Measurements from ENCODE around the gene OTUD7B. TPM values are rescaled to one million over a fixed set of nuclear protein-coding genes. Genes with fewer than 3 reads are reported as not detected.

Gene OTUD7B
- total and polyA plus RNA-seq, 9 of the 15 experiments (the other 6 are each of a cell fraction or from before 2014, with no cell fraction given): 0.96 to 18.8 (median 7.4) TPM

DNA sequence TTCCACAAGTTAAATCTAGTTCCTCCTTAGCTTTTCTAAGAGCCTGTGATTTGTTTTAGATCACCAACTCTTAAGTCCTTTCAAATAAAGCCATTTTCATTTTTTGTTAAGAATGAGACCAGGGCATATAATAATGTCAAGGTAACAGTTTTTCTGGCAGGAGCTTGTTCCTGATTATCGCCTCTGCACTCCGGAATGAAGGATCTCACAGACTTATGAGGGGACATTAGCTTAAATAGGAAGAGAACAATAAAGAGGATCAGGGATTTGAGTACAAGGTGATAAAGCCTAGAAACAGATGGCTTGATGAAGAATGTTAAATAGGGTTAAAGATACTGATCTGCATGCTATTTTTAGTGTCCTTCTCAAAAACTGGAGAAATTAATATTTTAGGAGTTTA lies 13.6 kb upstream of the OTUD7B start (continued):
- TF ChIP-seq, protein P1, sequence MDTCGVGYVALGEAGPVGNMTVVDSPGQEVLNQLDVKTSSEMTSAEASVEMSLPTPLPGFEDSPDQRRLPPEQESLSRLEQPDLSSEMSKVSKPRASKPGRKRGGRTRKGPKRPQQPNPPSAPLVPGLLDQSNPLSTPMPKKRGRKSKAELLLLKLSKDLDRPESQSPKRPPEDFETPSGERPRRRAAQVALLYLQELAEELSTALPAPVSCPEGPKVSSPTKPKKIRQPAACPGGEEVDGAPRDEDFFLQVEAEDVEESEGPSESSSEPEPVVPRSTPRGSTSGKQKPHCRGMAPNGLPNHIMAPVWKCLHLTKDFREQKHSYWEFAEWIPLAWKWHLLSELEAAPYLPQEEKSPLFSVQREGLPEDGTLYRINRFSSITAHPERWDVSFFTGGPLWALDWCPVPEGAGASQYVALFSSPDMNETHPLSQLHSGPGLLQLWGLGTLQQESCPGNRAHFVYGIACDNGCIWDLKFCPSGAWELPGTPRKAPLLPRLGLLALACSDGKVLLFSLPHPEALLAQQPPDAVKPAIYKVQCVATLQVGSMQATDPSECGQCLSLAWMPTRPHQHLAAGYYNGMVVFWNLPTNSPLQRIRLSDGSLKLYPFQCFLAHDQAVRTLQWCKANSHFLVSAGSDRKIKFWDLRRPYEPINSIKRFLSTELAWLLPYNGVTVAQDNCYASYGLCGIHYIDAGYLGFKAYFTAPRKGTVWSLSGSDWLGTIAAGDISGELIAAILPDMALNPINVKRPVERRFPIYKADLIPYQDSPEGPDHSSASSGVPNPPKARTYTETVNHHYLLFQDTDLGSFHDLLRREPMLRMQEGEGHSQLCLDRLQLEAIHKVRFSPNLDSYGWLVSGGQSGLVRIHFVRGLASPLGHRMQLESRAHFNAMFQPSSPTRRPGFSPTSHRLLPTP (IDR thresholded peaks at IDR 0.05; ENCODE audit: borderline replicate concordance, extremely low read depth, insufficient read length): no peak

DNA sequence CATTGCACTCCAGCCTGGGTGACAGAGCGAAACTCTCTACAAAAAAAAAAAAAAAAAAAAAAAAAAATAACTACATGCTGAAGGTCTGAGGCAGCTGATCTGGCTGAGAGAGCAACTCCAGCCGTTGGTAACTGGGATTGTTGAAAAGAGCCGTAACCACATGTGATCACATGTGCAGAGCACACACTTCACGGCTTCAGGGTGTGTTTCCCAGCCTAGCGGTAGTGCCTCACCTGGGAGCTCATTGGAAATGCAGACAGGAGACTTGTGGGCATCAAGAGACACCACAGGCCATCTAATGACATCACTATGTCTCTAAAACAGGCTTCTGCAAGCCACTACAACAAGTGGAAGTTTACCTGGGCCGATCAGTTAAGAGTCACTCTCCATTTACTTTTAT lies 11.8 kb upstream of the OTUD7B start:
- 43% methylated on average over 5 of the region's 6 CpGs for WGBS (ENCODE audit: insufficient coverage, low coverage, missing lambda C conversion rate)
- no peak overlapping the region for H3K4me3 ChIP-seq
- no TSS peak for BruUV-seq (replicated peaks)
- H3K79me2 ChIP-seq (ENCODE audit: control insufficient read depth, insufficient read depth, low read length): no peaks in the 10 kb centered on the region
- no peaks in the 10 kb centered on the region for H4K20me1 ChIP-seq (replicated peaks; ENCODE audit: control insufficient read depth, insufficient read depth, low read length)
- no peaks in the 10 kb centered on the region for H3K9me3 ChIP-seq (replicated peaks; ENCODE audit: control insufficient read depth, insufficient read depth, low read depth, low read length)
- H2AFZ ChIP-seq (ENCODE audit: low read depth, low read length): no peak overlapping the region
- ChIA-PET POLR2A (interaction anchor here (1.3 kb wide), 1 partner anchor 12 kb away, joined by 3 read pairs; the partner anchor contains the start of gene OTUD7B), CTCF (ENCODE audit: low intra/inter-chr PET ratio) (no interaction called here)
- in situ Hi-C loops (cut with MboI): no loop called here
- no peaks in the 10 kb centered on the region; a peak in 1 of 5 replicates for H3K4me1 ChIP-seq (replicated peaks in 1 of 2; ENCODE audit: control insufficient read depth in 2 of 2, insufficient read depth in 2 of 2, low read length in 2 of 2)
- H3K27me3 ChIP-seq (ENCODE audit: control insufficient read depth in 2 of 2, insufficient read depth in 2 of 2, low read length in 2 of 2): no peaks in the 10 kb centered on the region
- H3K9me1 ChIP-seq (ENCODE audit: control insufficient read depth, insufficient read depth, low read length): no peaks in the 10 kb centered on the region
- ATAC-seq (peak; percentile 72), DNase-seq (ENCODE audit: extremely low read depth in 1 of 4, low spot score in 3 of 4) (no peak), FAIRE-seq (no peak)
- no peak overlapping the region for H3K4me2 ChIP-seq (ENCODE audit: insufficient read depth, low read length)
- no peak overlapping the region for H3K9ac ChIP-seq (ENCODE audit: insufficient read depth in 1 of 2, low read depth in 2 of 2, low read length in 2 of 2)
- TF ChIP-seq NFE2 (IDR thresholded peaks at IDR 0.05; ENCODE audit: low read depth) (no peak), MIER1 (IDR thresholded peaks at IDR 0.05; ENCODE audit: low read depth) (no peak)
- TF ChIP-seq, protein P2, sequence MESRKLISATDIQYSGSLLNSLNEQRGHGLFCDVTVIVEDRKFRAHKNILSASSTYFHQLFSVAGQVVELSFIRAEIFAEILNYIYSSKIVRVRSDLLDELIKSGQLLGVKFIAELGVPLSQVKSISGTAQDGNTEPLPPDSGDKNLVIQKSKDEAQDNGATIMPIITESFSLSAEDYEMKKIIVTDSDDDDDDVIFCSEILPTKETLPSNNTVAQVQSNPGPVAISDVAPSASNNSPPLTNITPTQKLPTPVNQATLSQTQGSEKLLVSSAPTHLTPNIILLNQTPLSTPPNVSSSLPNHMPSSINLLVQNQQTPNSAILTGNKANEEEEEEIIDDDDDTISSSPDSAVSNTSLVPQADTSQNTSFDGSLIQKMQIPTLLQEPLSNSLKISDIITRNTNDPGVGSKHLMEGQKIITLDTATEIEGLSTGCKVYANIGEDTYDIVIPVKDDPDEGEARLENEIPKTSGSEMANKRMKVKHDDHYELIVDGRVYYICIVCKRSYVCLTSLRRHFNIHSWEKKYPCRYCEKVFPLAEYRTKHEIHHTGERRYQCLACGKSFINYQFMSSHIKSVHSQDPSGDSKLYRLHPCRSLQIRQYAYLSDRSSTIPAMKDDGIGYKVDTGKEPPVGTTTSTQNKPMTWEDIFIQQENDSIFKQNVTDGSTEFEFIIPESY (CRISPR knock-in tag; IDR thresholded peaks at IDR 0.05): peak; percentile 94
- TF ChIP-seq, protein P3, sequence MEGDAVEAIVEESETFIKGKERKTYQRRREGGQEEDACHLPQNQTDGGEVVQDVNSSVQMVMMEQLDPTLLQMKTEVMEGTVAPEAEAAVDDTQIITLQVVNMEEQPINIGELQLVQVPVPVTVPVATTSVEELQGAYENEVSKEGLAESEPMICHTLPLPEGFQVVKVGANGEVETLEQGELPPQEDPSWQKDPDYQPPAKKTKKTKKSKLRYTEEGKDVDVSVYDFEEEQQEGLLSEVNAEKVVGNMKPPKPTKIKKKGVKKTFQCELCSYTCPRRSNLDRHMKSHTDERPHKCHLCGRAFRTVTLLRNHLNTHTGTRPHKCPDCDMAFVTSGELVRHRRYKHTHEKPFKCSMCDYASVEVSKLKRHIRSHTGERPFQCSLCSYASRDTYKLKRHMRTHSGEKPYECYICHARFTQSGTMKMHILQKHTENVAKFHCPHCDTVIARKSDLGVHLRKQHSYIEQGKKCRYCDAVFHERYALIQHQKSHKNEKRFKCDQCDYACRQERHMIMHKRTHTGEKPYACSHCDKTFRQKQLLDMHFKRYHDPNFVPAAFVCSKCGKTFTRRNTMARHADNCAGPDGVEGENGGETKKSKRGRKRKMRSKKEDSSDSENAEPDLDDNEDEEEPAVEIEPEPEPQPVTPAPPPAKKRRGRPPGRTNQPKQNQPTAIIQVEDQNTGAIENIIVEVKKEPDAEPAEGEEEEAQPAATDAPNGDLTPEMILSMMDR (IDR thresholded peaks at IDR 0.05 in 2 of 3, conservative IDR thresholded peaks at IDR 0.05 in 1 of 3; ENCODE audit: insufficient read depth in 2 of 3, low read depth in 1 of 3, low read length in 3 of 3): 0 out of 6 replicates have a peak, but pooled peaks of 1 of the 3 experiments have one; percentile 12
- intact Hi-C loops (cut with micrococcal nuclease): no loop called here
- no peaks in the 10 kb centered on the region for H3K36me3 ChIP-seq (ENCODE audit: control insufficient read depth, insufficient read depth, low read length)
- H3K27ac ChIP-seq (ENCODE audit: extremely low read depth, low read depth, low read length): no peak overlapping the region

Data from K562 (cell line).